ENCODE data around the gene HGF.

HGF gene

DNA sequence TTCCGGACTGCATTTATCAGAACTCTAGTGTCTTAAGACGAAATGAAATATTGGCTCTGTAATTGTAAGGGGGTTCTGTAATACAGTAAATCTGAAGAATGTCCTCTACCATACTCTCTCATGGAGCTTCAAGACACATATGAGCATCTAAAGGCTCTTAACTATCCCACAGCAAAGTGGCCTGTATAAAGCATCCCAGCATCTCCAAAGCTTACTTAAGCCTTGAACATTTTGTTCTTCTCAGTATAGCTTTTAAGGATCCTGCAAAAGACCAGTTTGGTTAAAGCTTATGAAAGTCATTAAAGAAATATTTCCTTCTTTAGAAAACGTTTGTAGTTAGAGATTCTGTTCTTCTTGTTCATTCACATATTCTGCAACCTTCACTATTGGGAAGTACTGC lies 75.1 kb downstream of the HGF start:
- Histone ChIP-seq H3K27me3 (ENCODE audit: low read length) (no peaks in the 10 kb centered on the region), H3K36me3 (ENCODE audit: low read length) (no peaks in the 10 kb centered on the region), H3K9ac (ENCODE audit: low read length) (no peak overlapping the region), H3K27ac (ENCODE audit: low read depth, low read length) (no peak overlapping the region), H3K4me2 (ENCODE audit: low read depth, low read length, poor library complexity, severe bottlenecking) (no peak overlapping the region), H3K79me2 (ENCODE audit: insufficient read depth, low read length) (no peaks in the 10 kb centered on the region), H3K9me2 (replicated peaks; ENCODE audit: insufficient read depth, low read length) (no peaks in the 10 kb centered on the region), H3K9me3 (ENCODE audit: insufficient read depth, low read length) (no peaks in the 10 kb centered on the region), H2AFZ (ENCODE audit: low read depth, low read length, severe bottlenecking) (no peak overlapping the region), H3K4me3 (ENCODE audit: insufficient read depth, low read length, poor library complexity, severe bottlenecking) (no peak overlapping the region), H3F3A (ENCODE audit: insufficient read depth) (no peaks in the 10 kb centered on the region), H4K20me1 (ENCODE audit: low read depth, low read length) (no peaks in the 10 kb centered on the region)
- no peak for TF ChIP-seq EZH2phosphoT487 (conservative IDR thresholded peaks at IDR 0.05; ENCODE audit: low read length)
- TF ChIP-seq, protein P1, sequence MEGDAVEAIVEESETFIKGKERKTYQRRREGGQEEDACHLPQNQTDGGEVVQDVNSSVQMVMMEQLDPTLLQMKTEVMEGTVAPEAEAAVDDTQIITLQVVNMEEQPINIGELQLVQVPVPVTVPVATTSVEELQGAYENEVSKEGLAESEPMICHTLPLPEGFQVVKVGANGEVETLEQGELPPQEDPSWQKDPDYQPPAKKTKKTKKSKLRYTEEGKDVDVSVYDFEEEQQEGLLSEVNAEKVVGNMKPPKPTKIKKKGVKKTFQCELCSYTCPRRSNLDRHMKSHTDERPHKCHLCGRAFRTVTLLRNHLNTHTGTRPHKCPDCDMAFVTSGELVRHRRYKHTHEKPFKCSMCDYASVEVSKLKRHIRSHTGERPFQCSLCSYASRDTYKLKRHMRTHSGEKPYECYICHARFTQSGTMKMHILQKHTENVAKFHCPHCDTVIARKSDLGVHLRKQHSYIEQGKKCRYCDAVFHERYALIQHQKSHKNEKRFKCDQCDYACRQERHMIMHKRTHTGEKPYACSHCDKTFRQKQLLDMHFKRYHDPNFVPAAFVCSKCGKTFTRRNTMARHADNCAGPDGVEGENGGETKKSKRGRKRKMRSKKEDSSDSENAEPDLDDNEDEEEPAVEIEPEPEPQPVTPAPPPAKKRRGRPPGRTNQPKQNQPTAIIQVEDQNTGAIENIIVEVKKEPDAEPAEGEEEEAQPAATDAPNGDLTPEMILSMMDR (IDR thresholded peaks at IDR 0.05; ENCODE audit: insufficient read depth, low read length, poor library complexity, severe bottlenecking): no peak

DNA sequence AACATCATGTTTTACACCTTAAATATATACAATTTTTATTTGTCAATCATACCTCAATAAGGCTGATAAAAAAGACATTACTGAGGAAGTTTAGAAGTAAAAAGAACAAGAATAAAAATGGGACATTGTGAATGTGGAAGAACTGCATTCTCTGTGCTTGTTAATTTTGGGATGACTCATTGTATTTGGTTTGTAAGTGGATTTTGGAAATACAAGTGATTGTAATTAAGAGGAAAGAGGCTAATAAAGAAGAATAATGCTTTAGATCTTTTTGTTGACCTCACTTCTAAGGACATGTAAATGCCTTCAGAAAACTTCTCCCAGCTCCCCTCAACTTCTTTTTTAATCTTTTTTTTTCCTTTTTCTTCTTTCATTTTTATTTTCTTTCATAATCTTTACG lies 76.0 kb downstream of the HGF start:
- Histone ChIP-seq H3K9me2 (replicated peaks; ENCODE audit: insufficient read depth, low read length) (no peaks in the 10 kb centered on the region), H3K27ac (ENCODE audit: low read depth, low read length) (no peak overlapping the region), H3K79me2 (ENCODE audit: insufficient read depth, low read length) (no peaks in the 10 kb centered on the region), H2AFZ (ENCODE audit: low read depth, low read length, severe bottlenecking) (no peak overlapping the region), H3K9ac (ENCODE audit: low read length) (no peak overlapping the region), H3K27me3 (ENCODE audit: low read length) (no peaks in the 10 kb centered on the region), H4K20me1 (ENCODE audit: low read depth, low read length) (no peaks in the 10 kb centered on the region), H3K4me2 (ENCODE audit: low read depth, low read length, poor library complexity, severe bottlenecking) (no peak overlapping the region), H3K36me3 (ENCODE audit: low read length) (no peaks in the 10 kb centered on the region), H3K9me3 (ENCODE audit: insufficient read depth, low read length) (no peaks in the 10 kb centered on the region), H3F3A (ENCODE audit: insufficient read depth) (no peaks in the 10 kb centered on the region), H3K4me3 (ENCODE audit: insufficient read depth, low read length, poor library complexity, severe bottlenecking) (no peak overlapping the region)
- TF ChIP-seq, protein P1 (IDR thresholded peaks at IDR 0.05; ENCODE audit: insufficient read depth, low read length, poor library complexity, severe bottlenecking): no peak
- no peak for TF ChIP-seq EZH2phosphoT487 (conservative IDR thresholded peaks at IDR 0.05; ENCODE audit: low read length)

DNA sequence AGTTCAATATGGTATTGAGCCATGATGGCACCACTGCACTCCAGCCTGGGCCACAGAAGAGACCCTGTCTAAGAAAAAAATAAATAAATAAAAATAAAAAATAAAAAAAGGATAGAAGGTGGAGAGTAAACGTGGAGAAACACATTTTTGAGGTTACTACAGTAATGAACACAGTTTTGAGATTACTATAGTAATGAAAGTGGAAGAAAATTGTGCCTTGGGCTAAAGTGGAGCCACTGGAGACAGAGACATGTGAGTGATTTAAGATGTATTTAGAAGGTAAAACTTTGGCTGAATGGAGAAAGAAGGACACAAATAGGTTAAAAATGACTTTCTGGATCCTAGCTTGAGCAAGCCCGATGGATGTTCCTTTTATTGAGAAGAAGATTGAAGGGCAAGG lies 76.8 kb downstream of the HGF start:
- Histone ChIP-seq H3F3A (ENCODE audit: insufficient read depth) (no peaks in the 10 kb centered on the region), H3K27ac (ENCODE audit: low read depth, low read length) (no peak overlapping the region), H3K9ac (ENCODE audit: low read length) (no peak overlapping the region), H3K4me3 (ENCODE audit: insufficient read depth, low read length, poor library complexity, severe bottlenecking) (no peak overlapping the region), H3K9me3 (ENCODE audit: insufficient read depth, low read length) (no peaks in the 10 kb centered on the region), H3K27me3 (ENCODE audit: low read length) (no peaks in the 10 kb centered on the region), H3K9me2 (replicated peaks; ENCODE audit: insufficient read depth, low read length) (no peaks in the 10 kb centered on the region), H3K4me2 (ENCODE audit: low read depth, low read length, poor library complexity, severe bottlenecking) (no peak overlapping the region), H3K36me3 (ENCODE audit: low read length) (no peaks in the 10 kb centered on the region), H4K20me1 (ENCODE audit: low read depth, low read length) (no peaks in the 10 kb centered on the region), H2AFZ (ENCODE audit: low read depth, low read length, severe bottlenecking) (no peak overlapping the region), H3K79me2 (ENCODE audit: insufficient read depth, low read length) (no peaks in the 10 kb centered on the region)
- no peak for TF ChIP-seq EZH2phosphoT487 (conservative IDR thresholded peaks at IDR 0.05; ENCODE audit: low read length)
- TF ChIP-seq, protein P1 (IDR thresholded peaks at IDR 0.05; ENCODE audit: insufficient read depth, low read length, poor library complexity, severe bottlenecking): no peak
